Epithelial cell of umbilical artery (primary cell): ENCODE measurements around the gene POTEG. TPM values are rescaled to one million over a fixed set of nuclear protein-coding genes. Genes with fewer than 3 reads are reported as not detected.

Source experiments
- total RNA-seq: library from RNA; depleted of rRNA; stranded (reverse); fragments of >200 nt; gene quantifications from 2 replicates; pipeline ENCODE4 v1.2.3, GENCODE V29; 2014

POTEG gene
- not detected in 2 replicates for total RNA-seq

GRCh38 chr14:19434241-19434640 is at the start of gene POTEG:
TSS of gene POTEG (minus strand) at chr14:19434341. CDS start at chr14:19434289, 52 bp downstream.

